Ishikawa (cell line): Measurements from ENCODE around the gene SLC9B1.

Experiments
- CREB1 ChIP-seq: IDR thresholded peaks from 2 replicates; pipeline ENCODE4 v1.6.1; 2012; ENCODE audit warnings: low read depth
- EGR1 ChIP-seq: IDR thresholded peaks from 2 replicates; pipeline ENCODE4 v1.6.1; 2012
- EP300 ChIP-seq: IDR thresholded peaks from 2 replicates; pipeline ENCODE4 v1.6.1; 2012; ENCODE audit warnings: borderline replicate concordance
- TF ChIP-seq, protein P1 (sequence below): IDR thresholded peaks from 2 replicates; pipeline ENCODE4 v1.6.1; 2012; ENCODE audit warnings: low read depth, mild to moderate bottlenecking

DNA sequence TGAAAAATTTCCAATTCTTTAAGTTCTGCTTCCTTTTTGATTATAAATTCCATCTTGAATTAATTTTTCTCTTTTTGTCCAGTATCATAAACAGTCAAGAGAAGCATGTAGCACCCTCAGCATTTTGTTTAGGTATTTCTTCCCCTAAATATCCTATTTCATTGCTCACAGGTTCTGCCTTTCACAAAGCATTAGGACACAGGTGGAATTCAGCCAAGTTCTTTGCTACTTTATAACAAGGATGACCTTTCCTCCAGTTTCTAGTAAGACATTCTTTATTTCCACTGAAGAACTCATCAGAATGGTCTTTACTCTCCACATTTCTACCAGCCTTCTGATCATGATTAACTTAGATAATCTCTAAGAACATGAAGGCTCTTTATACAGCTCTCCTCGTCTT lies 7.4 kb downstream of the SLC9B1 start:
- TF ChIP-seq EGR1, result no peak
- TF ChIP-seq CREB1, result no peak
- no peak for TF ChIP-seq EP300
- TF ChIP-seq, protein P1, sequence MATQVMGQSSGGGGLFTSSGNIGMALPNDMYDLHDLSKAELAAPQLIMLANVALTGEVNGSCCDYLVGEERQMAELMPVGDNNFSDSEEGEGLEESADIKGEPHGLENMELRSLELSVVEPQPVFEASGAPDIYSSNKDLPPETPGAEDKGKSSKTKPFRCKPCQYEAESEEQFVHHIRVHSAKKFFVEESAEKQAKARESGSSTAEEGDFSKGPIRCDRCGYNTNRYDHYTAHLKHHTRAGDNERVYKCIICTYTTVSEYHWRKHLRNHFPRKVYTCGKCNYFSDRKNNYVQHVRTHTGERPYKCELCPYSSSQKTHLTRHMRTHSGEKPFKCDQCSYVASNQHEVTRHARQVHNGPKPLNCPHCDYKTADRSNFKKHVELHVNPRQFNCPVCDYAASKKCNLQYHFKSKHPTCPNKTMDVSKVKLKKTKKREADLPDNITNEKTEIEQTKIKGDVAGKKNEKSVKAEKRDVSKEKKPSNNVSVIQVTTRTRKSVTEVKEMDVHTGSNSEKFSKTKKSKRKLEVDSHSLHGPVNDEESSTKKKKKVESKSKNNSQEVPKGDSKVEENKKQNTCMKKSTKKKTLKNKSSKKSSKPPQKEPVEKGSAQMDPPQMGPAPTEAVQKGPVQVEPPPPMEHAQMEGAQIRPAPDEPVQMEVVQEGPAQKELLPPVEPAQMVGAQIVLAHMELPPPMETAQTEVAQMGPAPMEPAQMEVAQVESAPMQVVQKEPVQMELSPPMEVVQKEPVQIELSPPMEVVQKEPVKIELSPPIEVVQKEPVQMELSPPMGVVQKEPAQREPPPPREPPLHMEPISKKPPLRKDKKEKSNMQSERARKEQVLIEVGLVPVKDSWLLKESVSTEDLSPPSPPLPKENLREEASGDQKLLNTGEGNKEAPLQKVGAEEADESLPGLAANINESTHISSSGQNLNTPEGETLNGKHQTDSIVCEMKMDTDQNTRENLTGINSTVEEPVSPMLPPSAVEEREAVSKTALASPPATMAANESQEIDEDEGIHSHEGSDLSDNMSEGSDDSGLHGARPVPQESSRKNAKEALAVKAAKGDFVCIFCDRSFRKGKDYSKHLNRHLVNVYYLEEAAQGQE, result no peak
